Measurements from ENCODE around the gene DGKI. TPM values are rescaled to one million over a fixed set of nuclear protein-coding genes. Genes with fewer than 3 reads are reported as not detected.

Gene DGKI
- total and polyA plus RNA-seq, 4 donors, result 0.01 to 0.37 (median 0.31) TPM

- no peaks in the 10 kb centered on the region for H3K27me3 ChIP-seq (ENCODE audit: control insufficient read depth in 4 of 4, insufficient read depth in 4 of 4, low read length in 3 of 4)
These were observed 8.0 kb downstream of the DGKI start for GRCh38 chr7:137838706-137839315.

More at GRCh38 chr7:137838706-137839315, 8.0 kb downstream of the DGKI start:
- no peak for DNase-seq (ENCODE audit: low spot score)
- no peak overlapping the region for H3K4me3 ChIP-seq (ENCODE audit: low read depth in 1 of 3, low read length in 3 of 3)
- no peak overlapping the region for H3K27ac ChIP-seq (ENCODE audit: low read depth in 1 of 2, low read length in 2 of 2)
- H3K36me3 ChIP-seq (ENCODE audit: control insufficient read depth in 4 of 4, insufficient read depth in 3 of 4, low read depth in 1 of 4, low read length in 3 of 4), result no peaks in the 10 kb centered on the region
- no peaks in the 10 kb centered on the region for H3K9me3 ChIP-seq (ENCODE audit: control insufficient read depth in 4 of 4, low read length in 3 of 4)
- 87% methylated on average over 7 of the region's 7 CpGs for WGBS
- peaks cover 0 to 8% (median 2%) of the 10 kb centered on the region in 4 donors for H3K4me1 ChIP-seq (ENCODE audit: control insufficient read depth in 4 of 4, insufficient read depth in 4 of 4, low read length in 3 of 4)
- no peak for TF ChIP-seq TAF1 (conservative IDR thresholded peaks at IDR 0.05)
- TF ChIP-seq, protein P1, sequence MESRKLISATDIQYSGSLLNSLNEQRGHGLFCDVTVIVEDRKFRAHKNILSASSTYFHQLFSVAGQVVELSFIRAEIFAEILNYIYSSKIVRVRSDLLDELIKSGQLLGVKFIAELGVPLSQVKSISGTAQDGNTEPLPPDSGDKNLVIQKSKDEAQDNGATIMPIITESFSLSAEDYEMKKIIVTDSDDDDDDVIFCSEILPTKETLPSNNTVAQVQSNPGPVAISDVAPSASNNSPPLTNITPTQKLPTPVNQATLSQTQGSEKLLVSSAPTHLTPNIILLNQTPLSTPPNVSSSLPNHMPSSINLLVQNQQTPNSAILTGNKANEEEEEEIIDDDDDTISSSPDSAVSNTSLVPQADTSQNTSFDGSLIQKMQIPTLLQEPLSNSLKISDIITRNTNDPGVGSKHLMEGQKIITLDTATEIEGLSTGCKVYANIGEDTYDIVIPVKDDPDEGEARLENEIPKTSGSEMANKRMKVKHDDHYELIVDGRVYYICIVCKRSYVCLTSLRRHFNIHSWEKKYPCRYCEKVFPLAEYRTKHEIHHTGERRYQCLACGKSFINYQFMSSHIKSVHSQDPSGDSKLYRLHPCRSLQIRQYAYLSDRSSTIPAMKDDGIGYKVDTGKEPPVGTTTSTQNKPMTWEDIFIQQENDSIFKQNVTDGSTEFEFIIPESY (IDR thresholded peaks at IDR 0.05), result no peak
- no peak for TF ChIP-seq RAD21 (IDR thresholded peaks at IDR 0.05)
- TF ChIP-seq FOXA1 (IDR thresholded peaks at IDR 0.05), result no peak
- TF ChIP-seq NR2F2 (IDR thresholded peaks at IDR 0.05), result no peak
- TF ChIP-seq, protein P2, sequence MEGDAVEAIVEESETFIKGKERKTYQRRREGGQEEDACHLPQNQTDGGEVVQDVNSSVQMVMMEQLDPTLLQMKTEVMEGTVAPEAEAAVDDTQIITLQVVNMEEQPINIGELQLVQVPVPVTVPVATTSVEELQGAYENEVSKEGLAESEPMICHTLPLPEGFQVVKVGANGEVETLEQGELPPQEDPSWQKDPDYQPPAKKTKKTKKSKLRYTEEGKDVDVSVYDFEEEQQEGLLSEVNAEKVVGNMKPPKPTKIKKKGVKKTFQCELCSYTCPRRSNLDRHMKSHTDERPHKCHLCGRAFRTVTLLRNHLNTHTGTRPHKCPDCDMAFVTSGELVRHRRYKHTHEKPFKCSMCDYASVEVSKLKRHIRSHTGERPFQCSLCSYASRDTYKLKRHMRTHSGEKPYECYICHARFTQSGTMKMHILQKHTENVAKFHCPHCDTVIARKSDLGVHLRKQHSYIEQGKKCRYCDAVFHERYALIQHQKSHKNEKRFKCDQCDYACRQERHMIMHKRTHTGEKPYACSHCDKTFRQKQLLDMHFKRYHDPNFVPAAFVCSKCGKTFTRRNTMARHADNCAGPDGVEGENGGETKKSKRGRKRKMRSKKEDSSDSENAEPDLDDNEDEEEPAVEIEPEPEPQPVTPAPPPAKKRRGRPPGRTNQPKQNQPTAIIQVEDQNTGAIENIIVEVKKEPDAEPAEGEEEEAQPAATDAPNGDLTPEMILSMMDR (IDR thresholded peaks at IDR 0.05; ENCODE audit: low read depth, low read length, missing input control), result no peak
- no peak for TF ChIP-seq SP1 (IDR thresholded peaks at IDR 0.05)
- no peak for TF ChIP-seq EGR1 (IDR thresholded peaks at IDR 0.05; ENCODE audit: low read depth in 2 of 2)
- TF ChIP-seq RXRA (IDR thresholded peaks at IDR 0.05), result no peak
- TF ChIP-seq HNF4A (conservative IDR thresholded peaks at IDR 0.05), result no peak
- no peak for TF ChIP-seq HNF4G (IDR thresholded peaks at IDR 0.05)
- TF ChIP-seq REST (IDR thresholded peaks at IDR 0.05), result no peak
- TF ChIP-seq, protein P3, sequence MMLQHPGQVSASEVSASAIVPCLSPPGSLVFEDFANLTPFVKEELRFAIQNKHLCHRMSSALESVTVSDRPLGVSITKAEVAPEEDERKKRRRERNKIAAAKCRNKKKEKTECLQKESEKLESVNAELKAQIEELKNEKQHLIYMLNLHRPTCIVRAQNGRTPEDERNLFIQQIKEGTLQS (IDR thresholded peaks at IDR 0.05), result no peak
- TF ChIP-seq MAX (IDR thresholded peaks at IDR 0.05), result no peak
- TF ChIP-seq YY1 (IDR thresholded peaks at IDR 0.05), result no peak
- no peak for TF ChIP-seq GABPA (IDR thresholded peaks at IDR 0.05 in 1 of 2, conservative IDR thresholded peaks at IDR 0.05 in 1 of 2)
- no peak overlapping the region for H3K9ac ChIP-seq (ENCODE audit: low read depth in 1 of 2, low read length in 2 of 2)
